Naive B cell (primary cell): ENCODE measurements around the gene ELFN2. TPM values are rescaled to one million over a fixed set of nuclear protein-coding genes. Genes with fewer than 3 reads are reported as not detected.

Experiments
- ATAC-seq, 2 donors: fragments of 150-1000 bp; cut with Tn5 transposase; 2 replicates each; pipeline ENCODE4 v1.10.0; 2021; ENCODE audit warnings: low read depth in 2 of 2, mild to moderate bottlenecking in 2 of 2, moderate library complexity in 2 of 2
- DNase-seq: peaks from one replicate; pipeline ENCODE4 v3.0.0; 2022
- H3K27ac Mint-ChIP-seq, 6 donors: one replicate each; pipeline ENCODE4 v1.8.0; 2020 to 2022; ENCODE audit warnings: mild to moderate bottlenecking in 6 of 6, mixed read lengths in 6 of 6, moderate library complexity in 5 of 6, inconsistent platforms in 2 of 6
- H3K27me3 Mint-ChIP-seq, 3 donors: one replicate each; pipeline ENCODE4 v1.8.0; 2021 to 2022; ENCODE audit warnings: mixed read lengths in 3 of 3, mild to moderate bottlenecking in 1 of 3
- H3K36me3 Mint-ChIP-seq, 2 donors: one replicate each; pipeline ENCODE4 v1.8.0; 2020 to 2022; ENCODE audit warnings: mixed read lengths in 2 of 2, inconsistent platforms in 1 of 2, mild to moderate bottlenecking in 1 of 2
- H3K4me1 Mint-ChIP-seq, 3 donors: one replicate each; pipeline ENCODE4 v1.8.0; 2020 to 2022; ENCODE audit warnings: mixed read lengths in 3 of 3, inconsistent platforms in 1 of 3, mild to moderate bottlenecking in 1 of 3, moderate library complexity in 1 of 3
- H3K4me3 Mint-ChIP-seq, 8 donors: one replicate each; pipeline ENCODE4 v1.8.0; 2020 to 2022; ENCODE audit warnings: mild to moderate bottlenecking in 8 of 8, mixed read lengths in 8 of 8, moderate library complexity in 8 of 8, inconsistent platforms in 2 of 8
- H3K9me3 Mint-ChIP-seq, 7 donors: one replicate each; pipeline ENCODE4 v1.8.0; 2020 to 2022; ENCODE audit warnings: mixed read lengths in 7 of 7, mild to moderate bottlenecking in 5 of 7, inconsistent platforms in 2 of 7, moderate library complexity in 1 of 7
- polyA plus RNA-seq, 6 donors: library from polyadenylated mRNA; unstranded; fragments of 300-500 nt; fragmentation: Illumina TruSeq; gene quantifications; one replicate each; pipeline ENCODE4 v1.2.3, GENCODE V29; 2021; ENCODE audit warnings: low read depth in 6 of 6

The ELFN2 gene
- polyA plus RNA-seq, 6 donors from 2014 or later = not detected

DNA sequence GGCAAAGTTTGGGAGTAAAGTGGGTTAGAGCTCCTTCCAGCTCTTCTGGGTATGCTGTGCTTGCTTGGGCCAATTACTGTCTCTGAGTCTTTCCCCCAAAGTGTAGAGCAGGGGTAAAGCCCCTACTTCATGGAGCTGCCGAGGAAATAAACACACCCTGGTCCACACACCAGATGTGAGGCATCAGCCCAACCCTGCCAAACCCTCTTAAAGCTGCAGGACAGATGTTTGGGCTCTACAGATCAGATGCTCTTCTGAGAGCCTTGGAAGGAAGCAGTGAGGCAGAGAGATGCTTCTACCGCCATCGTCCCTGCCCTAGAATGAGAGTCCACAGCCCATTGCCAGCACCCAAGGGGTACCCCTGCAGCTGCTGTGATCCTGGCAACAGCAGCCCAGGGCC, 64.7 kb downstream of the ELFN2 start:
- Mint-ChIP-seq H3K4me1 (peaks cover 43 to 46% (median 44%) of the 10 kb centered on the region in 3 donors), H3K9me3 (no peaks in the 10 kb centered on the region), H3K4me3 (no peak overlapping the region), H3K27ac (peak overlapping the region in 2 of 6 donors; percentile 53 to 89), H3K27me3 (peaks cover 0 to 5% (median 0%) of the 10 kb centered on the region in 3 donors), H3K36me3 (no peaks in the 10 kb centered on the region)
- ATAC-seq (no peak), DNase-seq (no peak)

DNA sequence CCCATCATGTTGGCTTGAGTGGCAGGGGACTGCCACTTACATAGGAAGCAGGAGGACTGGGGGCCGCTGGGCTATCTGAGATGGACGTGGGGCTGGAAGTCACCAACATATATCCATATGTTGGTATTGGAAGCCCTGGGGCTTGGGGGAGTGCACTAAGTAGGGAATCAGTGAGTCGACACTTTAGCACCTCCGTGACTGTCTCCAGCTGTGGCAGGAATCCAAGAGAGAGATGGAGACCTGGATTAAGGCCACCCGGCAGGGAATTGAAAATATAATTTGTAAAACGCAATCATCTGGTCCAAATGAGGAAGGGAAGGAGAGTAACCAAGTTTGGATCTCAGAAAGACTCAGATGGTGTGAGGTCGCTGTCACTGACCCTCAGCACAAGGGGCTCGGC, 68.4 kb downstream of the ELFN2 start:
- Mint-ChIP-seq H3K36me3 (no peaks in the 10 kb centered on the region), H3K4me3 (no peak overlapping the region), H3K4me1 (peaks cover 9 to 12% (median 11%) of the 10 kb centered on the region in 3 donors), H3K27ac (peak overlapping the region in 1 of 6 donors; percentile 45), H3K27me3 (peaks cover 0 to 11% (median 10%) of the 10 kb centered on the region in 3 donors), H3K9me3 (no peaks in the 10 kb centered on the region)
- DNase-seq = no peak
- no peak for ATAC-seq

DNA sequence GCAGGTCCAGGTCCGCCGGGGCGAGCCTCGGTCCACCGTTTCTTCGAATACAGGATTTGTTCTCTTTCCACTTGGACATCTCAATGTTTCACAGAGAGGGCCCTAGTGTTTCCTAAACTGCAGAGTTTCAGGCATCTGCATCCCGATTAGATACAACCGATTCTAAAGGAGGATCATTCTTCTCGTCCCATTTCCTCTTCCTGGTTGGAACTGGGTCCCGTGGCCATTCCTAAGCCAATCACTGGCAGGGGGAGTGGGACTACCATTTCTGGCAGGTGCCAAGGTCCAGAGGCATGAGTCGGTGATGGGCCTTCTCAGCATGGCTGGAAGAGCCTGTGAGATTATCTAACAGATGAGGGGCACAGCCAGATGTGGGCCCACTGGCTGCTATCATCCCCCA, 68.9 kb downstream of the ELFN2 start:
- no peak overlapping the region for H3K4me3 Mint-ChIP-seq
- no peak overlapping the region for H3K27ac Mint-ChIP-seq
- DNase-seq (no peak), ATAC-seq (no peak)
- peaks cover 0 to 10% (median 10%) of the 10 kb centered on the region in 3 donors for H3K27me3 Mint-ChIP-seq
- no peaks in the 10 kb centered on the region for H3K9me3 Mint-ChIP-seq
- H3K4me1 Mint-ChIP-seq = peaks cover 8 to 10% (median 9%) of the 10 kb centered on the region in 3 donors
- H3K36me3 Mint-ChIP-seq = no peaks in the 10 kb centered on the region

DNA sequence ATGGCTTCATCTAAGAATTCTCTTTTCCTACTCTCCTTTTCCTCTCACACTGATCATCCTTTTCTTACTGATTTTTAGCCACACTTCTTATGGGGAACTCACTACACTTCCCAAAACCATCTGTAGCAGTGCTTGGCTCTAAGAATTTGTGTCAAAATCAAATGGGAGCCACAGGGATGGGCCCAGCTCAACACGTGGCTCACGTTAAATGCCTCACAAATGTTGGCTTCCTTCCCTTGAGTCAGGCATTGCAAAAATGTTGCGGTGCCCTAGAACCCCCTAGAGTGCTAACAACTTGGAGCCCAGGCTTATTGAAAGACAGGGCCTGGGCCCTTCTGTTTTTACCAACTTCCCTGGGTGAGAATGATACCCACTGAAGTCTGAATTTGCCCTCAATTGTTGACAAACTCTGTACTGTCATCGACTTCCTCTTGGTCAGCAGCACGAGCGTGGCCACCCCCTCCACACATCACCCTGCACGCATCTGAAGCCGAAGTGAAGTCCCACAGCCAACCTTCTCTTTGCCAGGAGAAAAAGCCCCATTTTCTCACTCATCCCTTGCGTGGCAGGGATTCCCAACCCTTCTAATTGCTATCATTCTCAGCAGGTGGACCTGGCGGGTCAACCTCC, 69.7 kb downstream of the ELFN2 start:
- Mint-ChIP-seq H3K4me3 (no peak overlapping the region), H3K36me3 (no peaks in the 10 kb centered on the region), H3K27me3 (peaks cover 0 to 10% (median 8%) of the 10 kb centered on the region in 3 donors), H3K4me1 (peaks cover 5 to 7% (median 5%) of the 10 kb centered on the region in 3 donors), H3K9me3 (no peaks in the 10 kb centered on the region), H3K27ac (no peak overlapping the region)
- ATAC-seq (no peak), DNase-seq (no peak)

DNA sequence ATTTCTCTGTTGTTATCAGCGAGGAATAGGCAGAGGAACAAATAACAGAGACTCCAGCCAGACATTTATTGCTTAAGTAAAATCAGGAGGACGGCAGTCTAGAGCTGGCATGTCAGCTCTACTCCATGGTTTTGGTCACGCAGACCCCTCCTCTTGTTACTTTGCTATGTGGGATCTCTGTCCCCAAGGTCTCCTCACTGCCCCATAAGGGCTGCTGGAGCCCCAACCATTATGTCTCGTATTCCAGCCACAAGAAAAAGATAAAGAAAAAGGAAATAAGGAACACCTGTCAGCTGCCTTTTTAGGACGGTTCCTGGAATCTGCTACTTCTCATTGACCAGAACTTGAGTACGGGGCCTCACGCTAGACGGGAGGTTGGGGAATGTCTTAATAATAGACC, 70.4 kb downstream of the ELFN2 start:
- Mint-ChIP-seq H3K27me3 (peaks cover 0 to 14% (median 10%) of the 10 kb centered on the region in 3 donors), H3K27ac (no peak overlapping the region), H3K9me3 (no peaks in the 10 kb centered on the region), H3K36me3 (no peaks in the 10 kb centered on the region), H3K4me1 (peaks cover 5 to 7% (median 5%) of the 10 kb centered on the region in 3 donors), H3K4me3 (no peak overlapping the region)
- no peak for ATAC-seq
- DNase-seq = no peak

DNA sequence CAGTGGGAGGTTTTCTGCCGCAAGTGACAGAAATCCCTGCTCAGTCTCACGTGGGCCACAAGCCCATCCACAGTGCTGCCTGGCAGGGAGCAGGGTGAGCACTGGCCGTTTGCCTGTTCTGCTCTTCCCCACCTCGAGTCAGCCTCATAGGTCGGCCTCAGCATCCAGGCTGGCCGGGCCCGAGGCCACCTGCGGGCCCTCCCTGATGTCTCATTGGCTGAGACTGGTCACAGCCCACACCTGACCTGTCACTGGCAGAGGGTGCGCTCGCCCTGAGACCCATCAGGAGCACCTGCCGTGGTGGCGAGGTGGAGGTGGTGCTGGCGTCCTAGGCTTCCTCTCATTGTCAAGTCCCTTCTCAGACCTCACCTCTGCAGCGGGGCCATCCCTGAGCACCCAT, 72.1 kb downstream of the ELFN2 start:
- no peaks in the 10 kb centered on the region for H3K4me1 Mint-ChIP-seq
- no peaks in the 10 kb centered on the region for H3K36me3 Mint-ChIP-seq
- no peaks in the 10 kb centered on the region for H3K9me3 Mint-ChIP-seq
- H3K4me3 Mint-ChIP-seq = no peak overlapping the region
- H3K27ac Mint-ChIP-seq = no peak overlapping the region
- H3K27me3 Mint-ChIP-seq = peaks cover 9 to 24% (median 10%) of the 10 kb centered on the region in 3 donors
- DNase-seq = no peak
- ATAC-seq = no peak

DNA sequence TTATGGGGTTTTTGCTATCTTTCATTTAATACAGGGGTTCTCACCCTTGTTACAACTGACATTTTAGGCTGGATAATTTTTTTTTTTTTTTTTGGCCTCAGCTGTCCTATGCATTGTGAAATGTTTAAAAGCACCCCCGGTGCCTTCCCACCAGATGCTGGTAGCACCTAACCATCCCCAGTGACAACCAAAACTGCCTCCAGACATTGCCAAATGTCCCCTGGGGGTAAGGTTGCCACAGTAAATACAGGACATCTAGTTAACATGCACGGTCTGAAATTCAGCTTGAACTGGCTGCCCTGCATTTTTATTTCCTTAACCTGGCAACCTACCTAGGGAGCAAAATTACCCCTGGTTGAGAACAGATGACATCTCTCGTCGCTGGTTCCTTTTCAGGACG, 72.6 kb downstream of the ELFN2 start:
- no peaks in the 10 kb centered on the region for H3K4me1 Mint-ChIP-seq
- no peak for DNase-seq
- no peak for ATAC-seq
- H3K36me3 Mint-ChIP-seq = no peaks in the 10 kb centered on the region
- no peak overlapping the region for H3K4me3 Mint-ChIP-seq
- H3K27ac Mint-ChIP-seq = no peak overlapping the region
- no peaks in the 10 kb centered on the region for H3K9me3 Mint-ChIP-seq
- H3K27me3 Mint-ChIP-seq = peaks cover 9 to 24% (median 10%) of the 10 kb centered on the region in 3 donors

DNA sequence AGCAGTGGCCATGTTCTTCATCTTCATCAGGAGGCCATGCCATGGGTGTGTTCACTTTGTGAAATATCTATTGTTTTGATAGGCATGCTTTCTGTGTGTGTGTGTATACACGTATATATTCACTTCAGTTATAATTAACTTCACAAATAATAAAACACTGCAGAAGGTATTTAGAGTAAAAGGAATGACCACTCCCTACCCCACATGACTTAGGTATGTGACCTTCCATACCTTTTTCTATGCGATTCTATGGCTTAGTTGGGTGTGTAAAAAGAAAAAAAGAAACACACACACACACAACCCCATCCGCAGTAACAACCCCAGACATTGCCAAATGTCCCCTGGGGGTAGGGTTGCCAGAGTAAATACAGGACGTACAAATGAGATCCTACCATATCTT, 73.0 kb downstream of the ELFN2 start:
- H3K9me3 Mint-ChIP-seq = no peaks in the 10 kb centered on the region
- no peak overlapping the region for H3K27ac Mint-ChIP-seq
- H3K27me3 Mint-ChIP-seq = peaks cover 9 to 24% (median 10%) of the 10 kb centered on the region in 3 donors
- DNase-seq (no peak), ATAC-seq (no peak)
- H3K4me3 Mint-ChIP-seq = no peak overlapping the region
- H3K4me1 Mint-ChIP-seq = no peaks in the 10 kb centered on the region
- no peaks in the 10 kb centered on the region for H3K36me3 Mint-ChIP-seq

DNA sequence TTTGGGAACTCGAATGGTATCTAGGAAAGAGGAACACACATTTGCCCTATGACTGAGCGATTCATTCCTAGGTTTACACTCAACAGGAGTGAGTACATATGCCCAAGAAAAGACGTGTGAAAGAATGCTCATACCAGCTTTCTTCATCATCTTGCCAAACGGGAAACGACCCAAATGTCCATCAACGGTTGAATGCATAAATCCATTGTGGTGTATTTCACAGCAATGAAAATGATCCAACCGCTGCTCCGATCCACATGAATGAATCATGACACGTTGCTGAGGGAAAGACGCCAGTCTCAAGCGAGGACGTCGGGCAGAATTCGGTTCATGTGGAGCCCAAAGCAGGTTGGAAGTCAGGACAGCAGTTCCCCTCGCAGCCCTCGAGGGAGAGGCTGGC, 73.4 kb downstream of the ELFN2 start:
- Mint-ChIP-seq H3K36me3 (no peaks in the 10 kb centered on the region), H3K4me1 (no peaks in the 10 kb centered on the region), H3K27ac (peak overlapping the region in 1 of 6 donors; percentile 6), H3K9me3 (no peaks in the 10 kb centered on the region), H3K27me3 (peaks cover 9 to 24% (median 10%) of the 10 kb centered on the region in 3 donors), H3K4me3 (no peak overlapping the region)
- no peak for ATAC-seq
- DNase-seq = no peak

DNA sequence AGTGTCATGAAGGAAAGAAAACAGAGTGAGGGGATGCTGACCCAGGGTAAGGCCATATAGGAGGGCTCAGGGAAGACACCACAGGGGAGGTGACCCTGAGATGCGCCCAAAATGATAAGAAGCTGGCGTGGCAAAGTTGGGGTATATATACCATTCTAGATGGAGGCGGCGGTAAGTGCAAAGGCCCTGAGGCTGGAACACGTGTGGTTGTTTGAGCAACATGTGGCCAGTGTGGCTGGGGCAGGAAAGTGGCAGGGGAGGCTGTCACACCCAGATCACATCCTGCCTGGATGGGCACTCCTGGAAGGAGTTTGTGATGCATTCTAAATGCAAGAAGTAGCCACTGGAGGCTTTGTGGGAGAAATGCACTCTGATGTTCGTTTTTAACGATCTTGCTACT, 74.8 kb downstream of the ELFN2 start:
- peak overlapping the region in 1 of 8 donors; percentile 30 for H3K4me3 Mint-ChIP-seq
- no peaks in the 10 kb centered on the region for H3K9me3 Mint-ChIP-seq
- no peak for DNase-seq
- H3K4me1 Mint-ChIP-seq = no peaks in the 10 kb centered on the region
- H3K27ac Mint-ChIP-seq = peak overlapping the region in 1 of 6 donors; percentile 49
- no peaks in the 10 kb centered on the region for H3K36me3 Mint-ChIP-seq
- peaks cover 9 to 24% (median 10%) of the 10 kb centered on the region in 3 donors for H3K27me3 Mint-ChIP-seq
- ATAC-seq = no peak

DNA sequence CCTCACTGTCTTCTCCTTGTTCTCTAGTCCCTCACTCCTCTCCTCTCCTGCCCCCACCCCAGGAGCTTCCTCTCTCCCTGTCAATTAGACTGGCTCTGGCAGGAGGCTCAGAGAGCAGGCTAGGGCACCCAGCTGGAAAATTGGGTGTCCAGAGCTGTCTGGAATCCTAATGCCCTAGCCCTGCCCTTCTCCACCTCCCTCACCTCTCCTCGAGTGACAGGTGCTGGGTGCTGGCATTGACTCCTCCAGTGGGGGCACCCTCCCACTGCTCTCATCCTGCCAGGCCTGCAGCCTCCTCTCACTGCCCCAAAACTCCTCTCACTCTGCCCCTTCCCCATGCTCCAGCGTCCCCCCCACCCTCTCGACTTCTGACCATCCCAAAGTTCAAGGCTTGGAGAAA, 76.0 kb downstream of the ELFN2 start:
- Mint-ChIP-seq H3K27ac (no peak overlapping the region), H3K36me3 (no peaks in the 10 kb centered on the region), H3K4me3 (no peak overlapping the region), H3K9me3 (no peaks in the 10 kb centered on the region), H3K27me3 (peaks cover 0 to 24% (median 9%) of the 10 kb centered on the region in 3 donors), H3K4me1 (no peaks in the 10 kb centered on the region)
- DNase-seq (no peak), ATAC-seq (no peak)

DNA sequence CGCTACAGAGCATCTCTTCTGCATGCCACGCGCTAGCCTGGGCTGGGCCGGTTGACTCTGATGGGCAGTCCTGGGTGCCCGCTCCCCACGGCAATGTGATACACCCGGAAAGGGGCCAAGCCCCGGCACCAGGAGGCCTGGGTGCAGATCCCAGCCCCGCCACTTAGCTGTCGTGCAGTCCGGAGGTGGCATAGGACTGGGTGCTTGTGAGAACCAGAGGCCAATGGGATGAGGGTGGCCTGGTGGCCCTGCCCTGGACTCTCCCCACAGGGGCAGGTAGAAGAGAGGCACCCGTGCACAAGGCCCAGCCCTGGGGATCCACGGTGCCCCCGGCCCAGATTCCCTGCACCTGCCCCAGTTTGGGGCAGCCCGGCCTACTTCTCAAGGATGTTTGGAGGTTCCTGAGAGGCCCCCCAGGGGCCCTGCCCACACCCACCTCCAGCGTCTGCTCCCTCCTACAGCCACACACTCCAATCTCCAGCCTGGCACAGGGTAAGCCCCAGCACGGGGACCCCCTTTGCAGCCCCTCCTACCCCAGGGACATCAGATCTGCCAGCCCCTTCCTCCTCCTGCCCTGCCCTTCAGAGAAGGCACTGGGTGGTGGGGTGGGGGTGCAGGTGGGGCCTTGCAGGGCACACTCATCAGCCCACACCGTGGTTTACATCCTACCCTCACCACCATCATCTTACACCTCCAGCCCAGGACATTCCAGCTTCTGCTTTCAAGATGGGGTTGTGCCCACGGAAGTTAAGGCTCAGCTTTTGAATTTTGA, 78.0 kb downstream of the ELFN2 start:
- H3K9me3 Mint-ChIP-seq = no peaks in the 10 kb centered on the region
- peak overlapping the region in 1 of 6 donors; percentile 20 for H3K27ac Mint-ChIP-seq
- no peak for DNase-seq
- no peaks in the 10 kb centered on the region for H3K4me1 Mint-ChIP-seq
- no peak for ATAC-seq
- H3K27me3 Mint-ChIP-seq = peaks cover 0 to 30% (median 22%) of the 10 kb centered on the region in 3 donors
- H3K4me3 Mint-ChIP-seq = peak overlapping the region in 1 of 8 donors; percentile 66
- H3K36me3 Mint-ChIP-seq = no peaks in the 10 kb centered on the region

DNA sequence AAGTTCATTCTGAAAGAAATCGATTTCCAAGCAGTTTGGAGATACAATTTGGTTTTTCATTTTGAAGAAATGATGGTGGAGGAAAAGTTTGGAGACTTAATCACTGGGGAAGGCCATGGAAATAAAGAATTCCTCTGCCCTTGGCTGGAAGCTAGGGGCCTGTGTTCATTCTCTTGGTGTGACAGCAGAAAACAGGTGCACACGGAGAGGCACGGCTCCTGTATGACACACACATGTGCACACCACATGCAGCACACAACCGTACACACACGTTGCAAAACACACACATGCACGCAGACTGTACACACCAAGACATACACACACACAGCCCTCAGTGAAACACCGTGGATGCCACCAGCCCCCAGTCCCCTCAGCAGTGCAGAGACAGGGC, 80.8 kb downstream of the ELFN2 start:
- Mint-ChIP-seq H3K9me3 (no peaks in the 10 kb centered on the region), H3K4me1 (peaks cover 0 to 5% (median 0%) of the 10 kb centered on the region in 3 donors), H3K4me3 (no peak overlapping the region), H3K27ac (peak overlapping the region in 1 of 6 donors; percentile 82), H3K27me3 (peaks cover 0 to 35% (median 34%) of the 10 kb centered on the region in 3 donors), H3K36me3 (no peaks in the 10 kb centered on the region)
- ATAC-seq (no peak), DNase-seq (no peak)
